GM21367 (cell line): Measurements from ENCODE around the gene XNDC1N.
A peak's percentile ranks its signal among the peaks of the same experiment; 100 is the strongest.

Experiments used
- ATAC-seq: cut with Tn5 transposase; IDR thresholded peaks from one replicate; pipeline ENCODE4 v1.9.1; 2021; ENCODE audit not compliant: unreplicated experiment

Gene XNDC1N

GRCh38 chr11:71927820-71928736 lies at the start of gene XNDC1N:
Gene XNDC1N (minus strand): TSS chr11:71928594. CDS start chr11:71923353, 5,241 bp downstream.
- peak; percentile 50 for ATAC-seq

GRCh38 chr11:71977743-71978418 lies 49.5 kb upstream of the XNDC1N start:
- ATAC-seq, result no peak

- ATAC-seq, result no peak
These were observed 48.7 kb upstream of the XNDC1N start for GRCh38 chr11:71977090-71977489.

- no peak for ATAC-seq
These were observed 48.2 kb upstream of the XNDC1N start for GRCh38 chr11:71976551-71976950.

GRCh38 chr11:71971680-71972079 lies 43.3 kb upstream of the XNDC1N start:
- no peak for ATAC-seq

- ATAC-seq, result no peak
These were observed 36.2 kb upstream of the XNDC1N start for GRCh38 chr11:71964641-71965040.

- ATAC-seq, result no peak
These were observed 35.1 kb upstream of the XNDC1N start for GRCh38 chr11:71963468-71963867.

GRCh38 chr11:71962428-71963038 lies 34.1 kb upstream of the XNDC1N start:
- ATAC-seq, result peak; percentile 68

GRCh38 chr11:71955898-71956456 lies 27.6 kb upstream of the XNDC1N start:
- ATAC-seq, result no peak

- no peak for ATAC-seq
These were observed 23.4 kb upstream of the XNDC1N start for GRCh38 chr11:71951741-71952310.

GRCh38 chr11:71949034-71949433 lies 20.6 kb upstream of the XNDC1N start:
- no peak for ATAC-seq

GRCh38 chr11:71948314-71949027 lies 20.1 kb upstream of the XNDC1N start:
- ATAC-seq, result no peak

GRCh38 chr11:71947498-71947897 lies 19.1 kb upstream of the XNDC1N start:
- no peak for ATAC-seq

GRCh38 chr11:71946144-71946571 lies 17.8 kb upstream of the XNDC1N start:
- ATAC-seq, result no peak

- ATAC-seq, result no peak
These were observed 12.3 kb upstream of the XNDC1N start for GRCh38 chr11:71940561-71941219.

- ATAC-seq, result no peak
These were observed 9.4 kb upstream of the XNDC1N start for GRCh38 chr11:71937826-71938225.

GRCh38 chr11:71936825-71937224 lies 8.4 kb upstream of the XNDC1N start:
- ATAC-seq, result no peak

- ATAC-seq, result no peak
These were observed 7.0 kb upstream of the XNDC1N start for GRCh38 chr11:71935338-71935925.

GRCh38 chr11:71934213-71934612 lies 5.8 kb upstream of the XNDC1N start:
- no peak for ATAC-seq
